Fibroblast of lung (primary cell): ENCODE measurements around the gene LRRC71. TPM values are rescaled to one million over a fixed set of nuclear protein-coding genes. Genes with fewer than 3 reads are reported as not detected.

Experiments
- DNase-seq, 2 donors: peaks; one replicate each; pipeline versions ENCODE4 v3.0.0 to v3.0.0-alpha.2; 2010; ENCODE audit warnings: low read depth in 2 of 2
- H2AFZ ChIP-seq: 2 replicates; pipeline ENCODE4 v1.5.1; 2012; ENCODE audit warnings: low read length, control low read depth, inconsistent platforms
- H3K27ac ChIP-seq: 2 replicates; pipeline ENCODE4 v1.5.1; 2011; ENCODE audit warnings: low read length, control low read depth; ENCODE audit not compliant: insufficient read depth
- H3K27me3 ChIP-seq: 2 replicates; pipeline ENCODE4 v1.5.1; 2011; ENCODE audit warnings: mild to moderate bottlenecking, low read length; ENCODE audit not compliant: control insufficient read depth, insufficient read depth
- H3K36me3 ChIP-seq: 2 replicates; pipeline ENCODE4 v1.5.1; 2011; ENCODE audit warnings: low read length; ENCODE audit not compliant: control insufficient read depth, insufficient read depth
- H3K4me1 ChIP-seq: 2 replicates; pipeline ENCODE4 v1.5.1; 2011; ENCODE audit warnings: low read length; ENCODE audit not compliant: control insufficient read depth, insufficient read depth; ENCODE audit errors: extremely low read depth
- H3K4me2 ChIP-seq: 2 replicates; pipeline ENCODE4 v1.5.1; 2011; ENCODE audit warnings: low read length, control low read depth; ENCODE audit not compliant: insufficient read depth; ENCODE audit errors: extremely low read depth
- H3K4me3 ChIP-seq, 4 experiments: fragments of 200-600 bp in 1 of 4; sonication (generic) in 1 of 4; replicated peaks in 1 of 4; 2 replicates each; pipeline ENCODE4 v1.5.1; 2011 to 2016; ENCODE audit warnings: low read length in 4 of 4, low read depth in 3 of 4, mild to moderate bottlenecking in 3 of 4, control low read depth in 2 of 4, inconsistent platforms in 1 of 4, mixed read lengths in 1 of 4; ENCODE audit not compliant: insufficient read depth in 1 of 4; ENCODE audit errors: control extremely low read depth in 1 of 4
- H3K79me2 ChIP-seq: 2 replicates; pipeline ENCODE4 v1.5.1; 2012; ENCODE audit warnings: mild to moderate bottlenecking, low read length, inconsistent platforms; ENCODE audit not compliant: control insufficient read depth, insufficient read depth
- H3K9ac ChIP-seq: 2 replicates; pipeline ENCODE4 v1.5.1; 2011; ENCODE audit warnings: mild to moderate bottlenecking, low read length, control low read depth; ENCODE audit not compliant: insufficient read depth
- H3K9me3 ChIP-seq: 2 replicates; pipeline ENCODE4 v1.5.1; 2012; ENCODE audit warnings: low read depth, low read length; ENCODE audit not compliant: control insufficient read depth, insufficient read depth
- H4K20me1 ChIP-seq: 2 replicates; pipeline ENCODE4 v1.5.1; 2011; ENCODE audit warnings: low read length; ENCODE audit not compliant: control insufficient read depth, insufficient read depth; ENCODE audit errors: extremely low read depth
- CTCF ChIP-seq, 2 donors: IDR thresholded peaks in 1 of 2; conservative IDR thresholded peaks in 1 of 2; 1 replicate in 1 of 2; 2 replicates in 1 of 2; pipeline ENCODE4 v1.5.1; 2011 to 2012; ENCODE audit warnings: low read length in 2 of 2, control low read depth in 1 of 2, inconsistent platforms in 1 of 2, low read depth in 1 of 2, mild to moderate bottlenecking in 1 of 2
- EZH2 ChIP-seq: IDR thresholded peaks from 2 replicates; pipeline ENCODE4 v1.5.1; 2012; ENCODE audit warnings: low read length, control low read depth, mild to moderate bottlenecking; ENCODE audit errors: missing control alignments
- polyA plus RNA-seq, 2 donors: library from polyadenylated mRNA; depleted of rRNA in 1 of 2; stranded (reverse) in 1 of 2; unstranded in 1 of 2; fragments of >200 nt; gene quantifications; 2 replicates each; pipeline ENCODE4 v1.2.1, GENCODE V29; 2011 to 2012; ENCODE audit warnings: missing spikeins in 1 of 2
- total RNA-seq: library from RNA; depleted of rRNA; stranded (reverse); fragments of >200 nt; gene quantifications from 2 replicates; pipeline ENCODE4 v1.2.1, GENCODE V29; 2014

The LRRC71 gene
- total and polyA plus RNA-seq, 2 donors (not counting 1 experiment from before 2014, with no cell fraction given): 1.8 TPM; not detected in 1

GRCh38 chr1:156883919-156884318 lies 36.5 kb upstream of the LRRC71 start:
- H3K9me3 ChIP-seq: no peaks in the 10 kb centered on the region
- H3K27me3 ChIP-seq: peaks cover 67% of the 10 kb centered on the region
- H3K4me3 ChIP-seq: no peak overlapping the region
- H2AFZ ChIP-seq: no peak overlapping the region
- TF ChIP-seq EZH2 (no peak), CTCF (conservative IDR thresholded peaks at IDR 0.05 in 1 of 2, IDR thresholded peaks at IDR 0.05 in 1 of 2; ENCODE audit: low read depth in 1 of 2, low read length in 2 of 2) (no peak)
- no peaks in the 10 kb centered on the region for H4K20me1 ChIP-seq
- H3K36me3 ChIP-seq: no peaks in the 10 kb centered on the region
- H3K79me2 ChIP-seq: no peaks in the 10 kb centered on the region
- no peak overlapping the region for H3K9ac ChIP-seq
- no peak overlapping the region for H3K4me2 ChIP-seq
- DNase-seq: no peak
- no peaks in the 10 kb centered on the region for H3K4me1 ChIP-seq
- H3K27ac ChIP-seq: no peak overlapping the region

- no peaks in the 10 kb centered on the region for H4K20me1 ChIP-seq
- no peaks in the 10 kb centered on the region for H3K36me3 ChIP-seq
- no peak overlapping the region for H3K4me3 ChIP-seq
- H3K9me3 ChIP-seq: no peaks in the 10 kb centered on the region
- H3K27me3 ChIP-seq: peaks cover 64% of the 10 kb centered on the region
- no peak overlapping the region for H2AFZ ChIP-seq
- no peak overlapping the region for H3K9ac ChIP-seq
- no peak overlapping the region for H3K27ac ChIP-seq
- no peaks in the 10 kb centered on the region for H3K79me2 ChIP-seq
- DNase-seq: no peak
- no peaks in the 10 kb centered on the region for H3K4me1 ChIP-seq
- TF ChIP-seq CTCF (conservative IDR thresholded peaks at IDR 0.05 in 1 of 2, IDR thresholded peaks at IDR 0.05 in 1 of 2; ENCODE audit: low read depth in 1 of 2, low read length in 2 of 2): no peak
- TF ChIP-seq EZH2: no peak
- H3K4me2 ChIP-seq: no peak overlapping the region
Measured at GRCh38 chr1:156884560-156885184, 35.8 kb upstream of the LRRC71 start.

GRCh38 chr1:156885314-156885713 lies 35.1 kb upstream of the LRRC71 start:
- no peaks in the 10 kb centered on the region for H3K79me2 ChIP-seq
- H3K27ac ChIP-seq: no peak overlapping the region
- H3K4me3 ChIP-seq: no peak overlapping the region
- peaks cover 60% of the 10 kb centered on the region for H3K27me3 ChIP-seq
- H3K36me3 ChIP-seq: no peaks in the 10 kb centered on the region
- H3K9ac ChIP-seq: no peak overlapping the region
- no peak for TF ChIP-seq CTCF (conservative IDR thresholded peaks at IDR 0.05 in 1 of 2, IDR thresholded peaks at IDR 0.05 in 1 of 2; ENCODE audit: low read depth in 1 of 2, low read length in 2 of 2)
- TF ChIP-seq EZH2: no peak
- no peak overlapping the region for H2AFZ ChIP-seq
- no peaks in the 10 kb centered on the region for H4K20me1 ChIP-seq
- no peaks in the 10 kb centered on the region for H3K4me1 ChIP-seq
- no peaks in the 10 kb centered on the region for H3K9me3 ChIP-seq
- DNase-seq: peak in 1 of 2 donors; percentile 18
- H3K4me2 ChIP-seq: no peak overlapping the region
